IMR-90 (cell line): ENCODE results near the gene RNF227. TPM values are rescaled to one million over a fixed set of nuclear protein-coding genes. Genes with fewer than 3 reads are reported as not detected.

ENCODE experiments used
- ATAC-seq: fragments of 200-7000 bp; cut with Tn5 transposase; 2 replicates; pipeline ENCODE4 v1.9.1; 2020; ENCODE audit warnings: low read depth, mild to moderate bottlenecking, moderate library complexity
- BruUV-seq: library from RNA; stranded (reverse); fragments of 400-500 nt; replicated peaks from 2 replicates; lab custom pipeline; 2021; lab: Mats Ljungman, UMichigan
- CTCF ChIA-PET: fragments of 300-600 bp; formaldehyde crosslinking; extraction: SDS; loops from one replicate; lab custom pipeline; 2021; ENCODE audit warnings: antibody characterized with exemption; lab: Yijun Ruan, JAX
- POLR2A ChIA-PET: fragments of 300-600 bp; sonication (Branson Sonifier 250); formaldehyde crosslinking; loops from one replicate; lab custom pipeline; 2022; ENCODE audit warnings: antibody characterized with exemption; ENCODE audit not compliant: unreplicated experiment; lab: Charles Lee
- DNase-seq: peaks from one replicate; pipeline ENCODE4 v3.0.0; 2013
- H2AFZ ChIP-seq: replicated peaks from 2 replicates; pipeline ENCODE3; 2013; ENCODE audit warnings: low read length, mild to moderate bottlenecking; ENCODE audit not compliant: poor library complexity
- H2AK5ac ChIP-seq: 2 replicates; pipeline ENCODE4 v1.6.1; 2013; ENCODE audit warnings: low read depth, low read length, inconsistent platforms
- H2AK9ac ChIP-seq: replicated peaks from 2 replicates; pipeline ENCODE3; 2013; ENCODE audit warnings: mild to moderate bottlenecking, low read depth, low read length, moderate library complexity; ENCODE audit not compliant: poor library complexity
- H2BK120ac ChIP-seq: 2 replicates; pipeline ENCODE4 v1.6.1; 2013; ENCODE audit warnings: low read depth, low read length, inconsistent platforms
- H2BK15ac ChIP-seq: 3 replicates; pipeline ENCODE4 v1.6.1; 2013; ENCODE audit warnings: low read depth, low read length, inconsistent platforms
- H2BK20ac ChIP-seq: 2 replicates; pipeline ENCODE4 v1.6.1; 2013; ENCODE audit warnings: low read depth, mild to moderate bottlenecking, inconsistent platforms, low read length, moderate library complexity
- H2BK5ac ChIP-seq: 2 replicates; pipeline ENCODE4 v1.6.1; 2013; ENCODE audit warnings: mild to moderate bottlenecking, low read depth, low read length, inconsistent platforms; ENCODE audit not compliant: poor library complexity, severe bottlenecking
- H3K14ac ChIP-seq: replicated peaks from 2 replicates; pipeline ENCODE4 v1.6.1; 2013; ENCODE audit warnings: low read depth, low read length, inconsistent platforms
- H3K18ac ChIP-seq: 2 replicates; pipeline ENCODE4 v1.6.1; 2013; ENCODE audit warnings: low read depth, low read length, control low read depth
- H3K23ac ChIP-seq: 2 replicates; pipeline ENCODE4 v1.6.1; 2013; ENCODE audit warnings: low read depth, low read length, inconsistent platforms
- H3K27ac ChIP-seq: 2 replicates; pipeline ENCODE4 v1.5.1; 2013; ENCODE audit warnings: mild to moderate bottlenecking, control low read depth, low read length; ENCODE audit not compliant: insufficient read depth
- H3K27me3 ChIP-seq: 2 replicates; pipeline ENCODE4 v1.6.1; 2013; ENCODE audit warnings: low read length; ENCODE audit not compliant: control insufficient read depth, insufficient read depth
- H3K36me3 ChIP-seq: 2 replicates; pipeline ENCODE4 v1.6.1; 2013; ENCODE audit warnings: low read length, mixed read lengths; ENCODE audit not compliant: control insufficient read depth, insufficient read depth
- H3K4ac ChIP-seq: 2 replicates; pipeline ENCODE4 v1.6.1; 2013; ENCODE audit warnings: low read depth, low read length, inconsistent platforms
- H3K4me1 ChIP-seq: 2 replicates; pipeline ENCODE4 v1.6.1; 2013; ENCODE audit warnings: low read length, mixed read lengths; ENCODE audit not compliant: control insufficient read depth, insufficient read depth
- H3K4me2 ChIP-seq: 2 replicates; pipeline ENCODE4 v1.6.1; 2013; ENCODE audit warnings: low read depth, mild to moderate bottlenecking, control low read depth, low read length, moderate library complexity
- H3K4me3 ChIP-seq: 2 replicates; pipeline ENCODE4 v1.5.1; 2013; ENCODE audit warnings: low read depth, mild to moderate bottlenecking, control low read depth, low read length, moderate library complexity; ENCODE audit not compliant: insufficient read depth
- H3K56ac ChIP-seq: 2 replicates; pipeline ENCODE4 v1.6.1; 2013; ENCODE audit warnings: low read length, inconsistent platforms; ENCODE audit not compliant: insufficient read depth; ENCODE audit errors: extremely low read depth
- H3K79me1 ChIP-seq, 2 experiments: 2 replicates each; pipeline ENCODE4 v1.6.1; 2013; ENCODE audit warnings: low read length in 2 of 2, inconsistent platforms in 1 of 2, low read depth in 1 of 2
- H3K9ac ChIP-seq: 2 replicates; pipeline ENCODE4 v1.6.1; 2013; ENCODE audit warnings: low read depth, low read length, control low read depth
- H3K9me1 ChIP-seq: 2 replicates; pipeline ENCODE4 v1.6.1; 2013; ENCODE audit warnings: low read length, inconsistent platforms; ENCODE audit not compliant: insufficient read depth
- H3K9me3 ChIP-seq: 2 replicates; pipeline ENCODE4 v1.6.1; 2013; ENCODE audit warnings: low read length; ENCODE audit not compliant: control insufficient read depth, insufficient read depth
- H4K20me1 ChIP-seq: 2 replicates; pipeline ENCODE4 v1.6.1; 2013; ENCODE audit warnings: low read length, inconsistent platforms; ENCODE audit not compliant: insufficient read depth
- H4K5ac ChIP-seq: 2 replicates; pipeline ENCODE4 v1.6.1; 2013; ENCODE audit warnings: mild to moderate bottlenecking, low read depth, low read length, control low read depth
- H4K8ac ChIP-seq, 2 experiments: 2 replicates each; pipeline ENCODE4 v1.6.1; 2013; ENCODE audit warnings: low read depth in 2 of 2, low read length in 2 of 2, control low read depth in 1 of 2, inconsistent platforms in 1 of 2
- H4K91ac ChIP-seq: 2 replicates; pipeline ENCODE4 v1.6.1; 2013; ENCODE audit warnings: low read depth, low read length, inconsistent platforms; ENCODE audit not compliant: insufficient read depth
- MAFK ChIP-seq: IDR thresholded peaks from 2 replicates; pipeline ENCODE4 v1.6.1; 2012; ENCODE audit warnings: low read depth, low read length, improper control_type of control experiment
- WGBS, 2 experiments: methylation state at CpG; one replicate each; pipeline versions ENCODE4 v1.1.5 to v1.1.7; 2013; ENCODE audit warnings: missing lambda C conversion rate in 2 of 2; ENCODE audit not compliant: insufficient read length in 1 of 2; ENCODE audit errors: extremely low coverage in 2 of 2; 5-methylcytosine and 5-hydroxymethylcytosine counted together
- dilution Hi-C: fragments of 300-500 bp; cut with HindIII; formaldehyde crosslinking; loops from one replicate; pipeline ENCODE4 v1.14.3; 2018; ENCODE audit warnings: low sequenced_read_pairs; ENCODE audit not compliant: unreplicated experiment
- in situ Hi-C: fragments of 300-500 bp; cut with MboI; formaldehyde crosslinking; loops from 3 replicates; pipeline ENCODE4 v1.14.3; 2019; ENCODE audit warnings: low sequenced_read_pairs, inconsistent platforms, mixed read lengths
- intact Hi-C: fragments of 100-400 bp; cut with micrococcal nuclease; formaldehyde crosslinking; loops from 2 replicates; pipeline ENCODE4 v1.10.0; 2022
- polyA plus RNA-seq, 3 experiments: library from polyadenylated mRNA; depleted of rRNA; stranded (reverse); fragments of >200 nt; gene quantifications; 2 replicates each; pipeline ENCODE4 v1.2.3, GENCODE V29; 2012; ENCODE audit warnings: low replicate concordance in 1 of 3
- total RNA-seq: library from RNA; depleted of rRNA; stranded (reverse); fragments of >200 nt; gene quantifications from 2 replicates; pipeline ENCODE4 v1.2.3, GENCODE V29; 2012

RNF227 gene
- total and polyA plus RNA-seq, 2 of the 4 experiments (the other 2 are of a cell fraction), result 1.3 to 3.1 TPM

GRCh38 chr17:7940743-7941142, 24.7 kb upstream of the RNF227 start:
- no peak overlapping the region for H2AK9ac ChIP-seq
- no peak for TF ChIP-seq MAFK
- POLR2A ChIA-PET, result no interaction called here
- H3K14ac ChIP-seq, result no peak overlapping the region
- H3K27ac ChIP-seq, result no peak overlapping the region
- no peak overlapping the region for H2AFZ ChIP-seq
- peaks cover 6 to 16% of the 10 kb centered on the region in 2 experiments for H3K79me1 ChIP-seq
- H3K56ac ChIP-seq, result no peak overlapping the region
- H3K9me3 ChIP-seq, result no peaks in the 10 kb centered on the region
- H3K23ac ChIP-seq, result no peak overlapping the region
- H3K4me2 ChIP-seq, result no peak overlapping the region
- no peak overlapping the region for H2BK15ac ChIP-seq
- no peak overlapping the region for H4K91ac ChIP-seq
- no peak overlapping the region for H2BK5ac ChIP-seq
- intact Hi-C loops (no loop called here), dilution Hi-C loops (no loop called here), in situ Hi-C loops (no loop called here)
- H3K36me3 ChIP-seq, result peaks cover 58% of the 10 kb centered on the region
- no peaks in the 10 kb centered on the region for H3K27me3 ChIP-seq
- H3K4ac ChIP-seq, result no peak overlapping the region
- no peak overlapping the region for H2BK20ac ChIP-seq
- no peak overlapping the region for H2AK5ac ChIP-seq
- no peak overlapping the region for H3K4me3 ChIP-seq
- no peak overlapping the region for H3K18ac ChIP-seq
- no peak overlapping the region for H4K8ac ChIP-seq
- no peak overlapping the region for H2BK120ac ChIP-seq
- H4K5ac ChIP-seq, result no peak overlapping the region
- no CpG with 5 or more reads among the region's 6 CpGs for WGBS, 2 experiments
- H3K9ac ChIP-seq, result no peak overlapping the region
- no peak for DNase-seq
- CTCF ChIA-PET, result interaction anchor here (1.1 kb wide), 1 partner anchor 48 kb away, joined by 3 read pairs; no protein-coding TSS in a partner anchor
- ATAC-seq, result no peak
- H3K9me1 ChIP-seq, result no peaks in the 10 kb centered on the region
- H3K4me1 ChIP-seq, result no peaks in the 10 kb centered on the region
- BruUV-seq, result no TSS peak
- H4K20me1 ChIP-seq, result no peaks in the 10 kb centered on the region
